PC-9 (cell line): ENCODE data around the gene LRRC3B. TPM values are rescaled to one million over a fixed set of nuclear protein-coding genes. Genes with fewer than 3 reads are reported as not detected.

Source experiments
- BruUV-seq: library from RNA; stranded (reverse); fragments of 400-500 nt; replicated peaks from 2 replicates; lab custom pipeline; 2021; lab: Mats Ljungman, UMichigan
- CTCF ChIA-PET: fragments of 300-600 bp; sonication (Branson Sonifier 250); formaldehyde crosslinking; loops from one replicate; lab custom pipeline; 2022; ENCODE audit warnings: antibody characterized with exemption; lab: Charles Lee
- POLR2A ChIA-PET: fragments of 300-600 bp; sonication (Branson Sonifier 250); formaldehyde crosslinking; loops from one replicate; lab custom pipeline; 2022; ENCODE audit warnings: antibody characterized with exemption; ENCODE audit not compliant: unreplicated experiment; lab: Charles Lee
- DNase-seq, 2 experiments: peaks; one replicate each; pipeline versions ENCODE4 v3.0.0 to v3.0.0-alpha.2; 2015 to 2022; ENCODE audit warnings: mixed read lengths in 1 of 2
- H2AFZ ChIP-seq: fragments of 200-600 bp; sonication (generic); 2 replicates; pipeline ENCODE4 v1.8.1; 2017; ENCODE audit warnings: antibody characterized with exemption
- H3F3A ChIP-seq: fragments of 200-600 bp; sonication (generic); 2 replicates; pipeline ENCODE4 v1.8.1; 2017; ENCODE audit warnings: antibody characterized with exemption, mild to moderate bottlenecking, low read depth; ENCODE audit not compliant: insufficient read depth
- H3K27ac ChIP-seq: fragments of 200-600 bp; sonication (generic); 2 replicates; pipeline ENCODE4 v1.6.1; 2016; ENCODE audit warnings: mixed run types
- H3K27me3 ChIP-seq: fragments of 200-600 bp; sonication (generic); 2 replicates; pipeline ENCODE4 v1.6.1; 2016; ENCODE audit warnings: low read depth, mixed run types; ENCODE audit not compliant: insufficient read depth
- H3K36me3 ChIP-seq: fragments of 200-600 bp; sonication (generic); 2 replicates; pipeline ENCODE4 v1.6.1; 2016; ENCODE audit warnings: low read depth, mixed run types
- H3K4me1 ChIP-seq: fragments of 200-600 bp; sonication (generic); replicated peaks from 2 replicates; pipeline ENCODE4 v1.6.1; 2016; ENCODE audit warnings: mixed run types; ENCODE audit not compliant: insufficient read depth
- H3K4me2 ChIP-seq: fragments of 200-600 bp; sonication (generic); 2 replicates; pipeline ENCODE4 v1.6.1; 2017; ENCODE audit warnings: mixed run types
- H3K4me3 ChIP-seq: fragments of 200-600 bp; sonication (generic); 2 replicates; pipeline ENCODE4 v1.6.1; 2016; ENCODE audit warnings: mixed run types
- H3K79me2 ChIP-seq: fragments of 200-600 bp; sonication (generic); 2 replicates; pipeline ENCODE4 v1.6.1; 2017; ENCODE audit warnings: low read depth, mixed run types
- H3K9me2 ChIP-seq: fragments of 200-600 bp; sonication (generic); 2 replicates; pipeline ENCODE4 v1.8.1; 2017; ENCODE audit warnings: mild to moderate bottlenecking; ENCODE audit not compliant: insufficient read depth
- H3K9me3 ChIP-seq: fragments of 200-600 bp; sonication (generic); 2 replicates; pipeline ENCODE4 v1.8.1; 2016; ENCODE audit warnings: low read depth; ENCODE audit not compliant: insufficient read depth
- H4K20me1 ChIP-seq: fragments of 200-600 bp; sonication (generic); 2 replicates; pipeline ENCODE4 v1.8.1; 2017; ENCODE audit not compliant: insufficient read depth
- CTCF ChIP-seq: fragments of 200-600 bp; sonication (generic); conservative IDR thresholded peaks from 2 replicates; pipeline ENCODE4 v1.6.1; 2017; ENCODE audit warnings: mixed run types, antibody characterized with exemption, mild to moderate bottlenecking, moderate library complexity
- EZH2 ChIP-seq: fragments of 200-600 bp; sonication (generic); IDR thresholded peaks from 2 replicates; pipeline ENCODE4 v1.8.0; 2017; ENCODE audit warnings: antibody characterized with exemption, low read depth
- intact Hi-C: fragments of 100-400 bp; cut with micrococcal nuclease; formaldehyde crosslinking; loops from one replicate; pipeline ENCODE4 v1.10.0; 2022; ENCODE audit not compliant: unreplicated experiment
- total RNA-seq: library from RNA; stranded (reverse); gene quantifications from 2 replicates; pipeline ENCODE4 v1.2.3, GENCODE V29; 2021

LRRC3B gene
- total RNA-seq, 1 experiment from 2014 or later, result not detected

- Histone ChIP-seq H3K9me3 (no peaks in the 10 kb centered on the region), H3K4me1 (no peaks in the 10 kb centered on the region), H3K36me3 (no peaks in the 10 kb centered on the region), H3F3A (no peaks in the 10 kb centered on the region), H3K9me2 (no peaks in the 10 kb centered on the region), H3K27ac (no peak overlapping the region), H2AFZ (no peak overlapping the region), H3K4me2 (no peak overlapping the region), H3K4me3 (no peak overlapping the region), H4K20me1 (no peaks in the 10 kb centered on the region), H3K27me3 (no peaks in the 10 kb centered on the region), H3K79me2 (no peaks in the 10 kb centered on the region)
- ChIA-PET CTCF (no interaction called here), POLR2A (no interaction called here)
- no peak for DNase-seq
- BruUV-seq, result no TSS peak
- no peak for TF ChIP-seq EZH2
- TF ChIP-seq CTCF, result no peak
- intact Hi-C loops, result no loop called here
Observed at GRCh38 chr3:26682406-26682805, 59.8 kb downstream of the LRRC3B start.

- no peaks in the 10 kb centered on the region for H3K36me3 ChIP-seq
- H3F3A ChIP-seq, result no peaks in the 10 kb centered on the region
- no peaks in the 10 kb centered on the region for H3K27me3 ChIP-seq
- no peak overlapping the region for H3K4me2 ChIP-seq
- CTCF ChIA-PET, result no interaction called here
- no peaks in the 10 kb centered on the region for H4K20me1 ChIP-seq
- H3K79me2 ChIP-seq, result no peaks in the 10 kb centered on the region
- H3K27ac ChIP-seq, result no peak overlapping the region
- DNase-seq, result no peak
- BruUV-seq, result no TSS peak
- TF ChIP-seq CTCF (no peak), EZH2 (no peak)
- no peaks in the 10 kb centered on the region for H3K9me3 ChIP-seq
- H3K4me3 ChIP-seq, result no peak overlapping the region
- no peaks in the 10 kb centered on the region for H3K9me2 ChIP-seq
- no peaks in the 10 kb centered on the region for H3K4me1 ChIP-seq
- POLR2A ChIA-PET, result no interaction called here
- no peak overlapping the region for H2AFZ ChIP-seq
- intact Hi-C loops, result no loop called here
Observed at GRCh38 chr3:26683902-26684301, 61.3 kb downstream of the LRRC3B start.

- Histone ChIP-seq H3K9me3 (no peaks in the 10 kb centered on the region), H3K27me3 (no peaks in the 10 kb centered on the region), H3K9me2 (no peaks in the 10 kb centered on the region), H3K4me3 (no peak overlapping the region), H3K4me2 (no peak overlapping the region), H3K27ac (no peak overlapping the region), H4K20me1 (no peaks in the 10 kb centered on the region), H3K79me2 (no peaks in the 10 kb centered on the region), H3F3A (no peaks in the 10 kb centered on the region), H3K36me3 (no peaks in the 10 kb centered on the region), H2AFZ (no peak overlapping the region), H3K4me1 (no peaks in the 10 kb centered on the region)
- DNase-seq, result no peak
- BruUV-seq, result no TSS peak
- no peak for TF ChIP-seq EZH2
- TF ChIP-seq CTCF, result no peak
- intact Hi-C loops, result no loop called here
- ChIA-PET POLR2A (no interaction called here), CTCF (no interaction called here)
Observed at GRCh38 chr3:26687466-26687865, 64.9 kb downstream of the LRRC3B start.
